Measurements from ENCODE around the gene ADAT2. TPM values are rescaled to one million over a fixed set of nuclear protein-coding genes. Genes with fewer than 3 reads are reported as not detected.

Gene ADAT2
- total RNA-seq, 1 experiment from 2014 or later: 18.4 TPM

- ChIA-PET POLR2A (no interaction called here), RAD21 (ENCODE audit: low non-redundant PET in 1 of 2, low total read pairs in 2 of 2, uncharacterized antibody in 2 of 2, unreplicated experiment in 2 of 2) (no interaction called here), CTCF (no interaction called here)
- no peaks in the 10 kb centered on the region for H3K9me2 ChIP-seq (ENCODE audit: insufficient read depth)
- H2AFZ ChIP-seq (ENCODE audit: low read depth, low read length, poor library complexity, severe bottlenecking): no peak overlapping the region
- H3K27me3 ChIP-seq (ENCODE audit: insufficient read depth, low read length): no peaks in the 10 kb centered on the region
- H3K36me3 ChIP-seq (ENCODE audit: control insufficient read depth in 1 of 2, insufficient read depth in 2 of 2, low read length in 2 of 2): no peaks in the 10 kb centered on the region
- H4K20me1 ChIP-seq (ENCODE audit: insufficient read depth): no peaks in the 10 kb centered on the region
- no peaks in the 10 kb centered on the region for H3K9me3 ChIP-seq (ENCODE audit: control insufficient read depth in 1 of 2, insufficient read depth in 1 of 2, low read depth in 1 of 2, low read length in 2 of 2)
- intact Hi-C loops (cut with micrococcal nuclease): no loop called here
- H3K4me1 ChIP-seq (ENCODE audit: control insufficient read depth in 1 of 2, insufficient read depth in 2 of 2, low read length in 2 of 2): peaks cover 11 to 15% of the 10 kb centered on the region in 2 experiments
- no peaks in the 10 kb centered on the region for H3K79me2 ChIP-seq (ENCODE audit: insufficient read depth, low read length)
- no peak overlapping the region for H3K9ac ChIP-seq (ENCODE audit: low read length)
- no peak for TF ChIP-seq TCF7L2 (IDR thresholded peaks at IDR 0.05; ENCODE audit: borderline replicate concordance, extremely low read depth, insufficient read depth, insufficient read length)
- no peak for TF ChIP-seq EGR1 (IDR thresholded peaks at IDR 0.05; ENCODE audit: low read depth)
- TF ChIP-seq ZFX (IDR thresholded peaks at IDR 0.05): no peak
- no peak for TF ChIP-seq EZH2phosphoT487 (IDR thresholded peaks at IDR 0.05; ENCODE audit: borderline replicate concordance)
- TF ChIP-seq EZH2 (IDR thresholded peaks at IDR 0.05): no peak
- no peak for TF ChIP-seq JUND (IDR thresholded peaks at IDR 0.05)
- TF ChIP-seq ELF1 (IDR thresholded peaks at IDR 0.05; ENCODE audit: borderline replicate concordance, low read depth): no peak
- TF ChIP-seq FOSL1 (IDR thresholded peaks at IDR 0.05; ENCODE audit: low read depth): no peak
- no peak for TF ChIP-seq CTCF (IDR thresholded peaks at IDR 0.05 in 2 of 3, conservative IDR thresholded peaks at IDR 0.05 in 1 of 3; ENCODE audit: borderline replicate concordance in 1 of 3, insufficient read depth in 1 of 3, low read depth in 2 of 3, low read length in 2 of 3)
- TF ChIP-seq MAX (IDR thresholded peaks at IDR 0.05): no peak
- TF ChIP-seq, protein P1, sequence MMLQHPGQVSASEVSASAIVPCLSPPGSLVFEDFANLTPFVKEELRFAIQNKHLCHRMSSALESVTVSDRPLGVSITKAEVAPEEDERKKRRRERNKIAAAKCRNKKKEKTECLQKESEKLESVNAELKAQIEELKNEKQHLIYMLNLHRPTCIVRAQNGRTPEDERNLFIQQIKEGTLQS (IDR thresholded peaks at IDR 0.05): no peak
- no peak for TF ChIP-seq YY1 (IDR thresholded peaks at IDR 0.05; ENCODE audit: extremely low read depth, insufficient replicate concordance, low read depth, low read length)
- TF ChIP-seq CBX3 (IDR thresholded peaks at IDR 0.05; ENCODE audit: low read depth): no peak
- no peak for TF ChIP-seq REST (IDR thresholded peaks at IDR 0.05; ENCODE audit: low read depth)
- TF ChIP-seq SIN3A (IDR thresholded peaks at IDR 0.05; ENCODE audit: low read depth): no peak
- TF ChIP-seq RAD21 (IDR thresholded peaks at IDR 0.05; ENCODE audit: low read depth): no peak
- no peak for TF ChIP-seq SRF (IDR thresholded peaks at IDR 0.05; ENCODE audit: low read depth)
- TF ChIP-seq CEBPB (IDR thresholded peaks at IDR 0.05; ENCODE audit: low read depth): no peak
- BruUV-seq (replicated peaks): no TSS peak
- H3K27ac ChIP-seq (ENCODE audit: low read depth, low read length): no peak overlapping the region
- no peak overlapping the region for H3K4me3 ChIP-seq (replicated peaks in 1 of 2; ENCODE audit: low read depth in 1 of 2, low read length in 2 of 2)
- DNase-seq (ENCODE audit: low read depth, low spot score) (no peak), ATAC-seq (no peak)
- no peak overlapping the region for H3K4me2 ChIP-seq (ENCODE audit: low read length)
Observed at GRCh38 chr6:143399775-143400174, 50.7 kb downstream of the ADAT2 start.

Data from HCT116 (cell line).